ENCODE results near the gene SIGLEC1.

Gene SIGLEC1

DNA sequence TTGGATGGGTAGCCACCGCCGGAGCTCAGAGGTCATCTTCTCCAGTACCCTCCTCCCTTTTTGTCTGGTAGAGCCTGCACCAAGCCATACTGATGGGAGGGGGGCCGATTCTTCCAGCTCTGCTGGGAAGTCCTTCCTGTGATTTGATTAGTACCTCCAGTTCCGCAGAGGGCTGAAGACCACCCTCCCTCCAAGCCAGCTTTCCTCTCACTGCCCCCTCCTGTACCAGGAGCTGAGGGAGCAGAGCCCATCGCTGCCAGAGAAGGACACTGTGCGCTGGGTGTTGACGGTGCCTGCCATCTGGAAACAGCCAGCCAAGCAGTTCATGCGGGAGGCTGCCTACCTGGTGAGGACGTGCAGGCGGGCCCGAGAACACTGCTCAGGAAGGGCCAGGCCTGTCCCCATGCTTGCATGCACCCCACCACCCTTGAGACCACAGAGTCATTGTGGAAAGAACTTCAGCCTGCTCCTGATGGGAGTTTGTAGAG, 33.3 kb upstream of the SIGLEC1 start:
- FAIRE-seq, result no peak
- TF ChIP-seq, protein P1, sequence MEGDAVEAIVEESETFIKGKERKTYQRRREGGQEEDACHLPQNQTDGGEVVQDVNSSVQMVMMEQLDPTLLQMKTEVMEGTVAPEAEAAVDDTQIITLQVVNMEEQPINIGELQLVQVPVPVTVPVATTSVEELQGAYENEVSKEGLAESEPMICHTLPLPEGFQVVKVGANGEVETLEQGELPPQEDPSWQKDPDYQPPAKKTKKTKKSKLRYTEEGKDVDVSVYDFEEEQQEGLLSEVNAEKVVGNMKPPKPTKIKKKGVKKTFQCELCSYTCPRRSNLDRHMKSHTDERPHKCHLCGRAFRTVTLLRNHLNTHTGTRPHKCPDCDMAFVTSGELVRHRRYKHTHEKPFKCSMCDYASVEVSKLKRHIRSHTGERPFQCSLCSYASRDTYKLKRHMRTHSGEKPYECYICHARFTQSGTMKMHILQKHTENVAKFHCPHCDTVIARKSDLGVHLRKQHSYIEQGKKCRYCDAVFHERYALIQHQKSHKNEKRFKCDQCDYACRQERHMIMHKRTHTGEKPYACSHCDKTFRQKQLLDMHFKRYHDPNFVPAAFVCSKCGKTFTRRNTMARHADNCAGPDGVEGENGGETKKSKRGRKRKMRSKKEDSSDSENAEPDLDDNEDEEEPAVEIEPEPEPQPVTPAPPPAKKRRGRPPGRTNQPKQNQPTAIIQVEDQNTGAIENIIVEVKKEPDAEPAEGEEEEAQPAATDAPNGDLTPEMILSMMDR (IDR thresholded peaks at IDR 0.05; ENCODE audit: insufficient read depth, missing control alignments), result no peak
- no peak for DNase-seq (ENCODE audit: insufficient read length, low spot score)

DNA sequence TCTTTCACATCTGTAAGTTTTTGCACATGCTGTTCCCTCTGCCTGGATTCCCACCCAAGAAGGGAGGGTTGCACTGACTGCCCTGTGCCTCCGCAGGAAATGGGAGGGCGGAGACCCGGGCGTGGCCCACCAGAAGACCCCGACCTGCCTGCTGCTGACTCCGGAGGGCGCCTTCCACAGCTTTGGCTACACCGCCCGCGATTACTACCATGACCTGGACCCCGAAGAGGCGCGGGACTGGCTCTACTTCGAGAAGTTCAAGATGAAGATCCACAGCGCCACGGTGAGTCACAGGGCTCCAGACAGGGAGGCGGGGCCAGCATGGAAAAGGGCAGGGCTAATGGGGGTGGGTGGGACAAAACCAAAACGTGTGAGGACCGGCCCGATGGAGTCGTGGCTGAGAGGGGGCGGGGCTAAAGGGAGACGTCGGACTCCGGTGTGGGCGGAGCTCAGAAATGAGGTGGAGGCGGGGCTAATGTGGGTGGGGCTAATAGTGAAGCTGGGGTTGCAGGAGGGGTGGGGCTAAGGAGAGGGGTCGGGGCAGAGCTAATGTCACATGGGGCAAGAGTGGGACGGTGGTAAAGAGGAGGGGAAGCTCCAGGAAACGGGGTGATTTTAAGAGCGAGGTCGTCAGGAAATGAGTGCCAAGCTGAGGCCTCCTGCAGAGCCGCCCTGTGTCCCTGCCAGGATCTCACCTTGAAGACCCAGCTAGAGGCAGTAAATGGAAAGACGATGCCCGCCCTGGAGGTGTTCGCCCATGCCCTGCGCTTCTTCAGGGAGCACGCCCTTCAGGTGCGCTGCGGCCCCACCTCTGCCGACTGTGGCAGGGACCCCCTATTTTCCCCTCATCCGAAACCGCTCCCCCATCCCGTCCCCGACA, 32.6 kb upstream of the SIGLEC1 start:
- TF ChIP-seq, protein P1 (IDR thresholded peaks at IDR 0.05; ENCODE audit: insufficient read depth, missing control alignments), result no peak
- DNase-seq (ENCODE audit: insufficient read length, low spot score) (no peak), FAIRE-seq (no peak)

DNA sequence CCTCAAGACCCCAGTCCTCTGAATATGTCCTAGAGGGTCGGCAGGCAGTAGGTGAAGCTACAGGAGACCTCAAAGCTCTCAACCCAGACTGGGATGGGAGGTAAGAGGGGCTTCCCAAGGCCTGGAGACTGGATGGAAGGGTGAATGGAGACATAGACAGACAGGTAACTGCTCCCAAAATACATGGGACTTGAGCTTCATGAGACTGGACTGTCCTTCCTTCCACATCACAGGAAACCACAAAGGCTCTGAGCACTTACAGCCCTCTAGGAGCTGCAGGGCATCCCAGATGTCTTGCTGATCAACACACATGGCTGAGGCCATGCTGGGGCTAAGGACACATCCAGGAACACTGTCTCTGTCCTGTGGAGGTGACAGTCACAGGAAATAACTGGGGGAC, 31.6 kb upstream of the SIGLEC1 start:
- TF ChIP-seq, protein P1 (IDR thresholded peaks at IDR 0.05; ENCODE audit: insufficient read depth, missing control alignments), result no peak
- no peak for FAIRE-seq
- DNase-seq (ENCODE audit: insufficient read length, low spot score), result no peak

DNA sequence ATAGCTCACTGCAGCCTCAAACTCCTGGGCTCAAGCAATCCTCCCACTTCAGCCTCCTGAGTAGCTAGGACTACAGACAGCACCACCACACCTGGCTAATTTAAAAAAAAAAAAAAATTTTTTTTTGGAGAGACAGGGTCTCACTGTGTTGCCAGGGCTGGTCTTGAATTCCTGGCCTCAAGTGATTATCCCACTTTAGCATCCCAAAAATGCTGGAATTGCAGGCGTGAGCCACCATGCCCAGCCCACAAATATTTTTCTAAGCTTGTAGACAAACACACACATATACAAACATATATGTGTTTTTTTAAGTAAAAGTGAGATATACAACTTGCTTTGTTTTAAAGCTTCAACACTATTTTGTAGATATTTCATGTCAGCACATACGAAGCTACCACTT, 30.9 kb upstream of the SIGLEC1 start:
- FAIRE-seq, result no peak
- DNase-seq (ENCODE audit: insufficient read length, low spot score), result no peak
- TF ChIP-seq, protein P1 (IDR thresholded peaks at IDR 0.05; ENCODE audit: insufficient read depth, missing control alignments), result no peak

DNA sequence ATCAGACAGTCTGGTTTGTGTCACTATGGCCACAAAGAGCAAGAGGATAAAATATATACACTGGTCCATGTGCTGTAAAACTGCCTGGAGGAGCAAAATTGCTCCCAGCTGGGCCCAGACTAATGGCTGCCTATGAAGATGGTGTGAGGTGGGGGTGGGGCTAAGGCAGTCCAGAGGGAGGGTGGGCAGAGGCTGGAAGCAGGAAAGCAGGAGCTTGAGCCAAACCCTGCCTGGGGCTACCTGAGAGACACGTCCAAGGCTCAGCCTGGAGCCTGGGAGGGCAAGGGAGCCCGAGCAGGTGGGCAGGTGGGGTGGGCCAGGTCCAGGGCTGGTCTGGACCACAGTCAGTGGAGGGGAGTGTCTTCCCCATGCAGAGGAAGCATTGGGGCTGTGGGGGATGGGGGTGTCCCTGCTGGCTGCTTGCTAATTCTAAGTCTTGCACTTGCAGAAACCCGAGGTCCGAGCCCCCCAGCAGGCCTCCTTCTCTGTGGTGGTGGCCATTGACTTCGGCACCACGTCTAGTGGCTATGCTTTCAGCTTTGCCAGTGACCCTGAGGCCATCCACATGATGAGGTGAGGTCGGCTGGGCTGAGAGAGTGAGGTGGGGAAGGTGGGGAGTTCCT, 29.5 kb upstream of the SIGLEC1 start:
- FAIRE-seq, result no peak
- no peak for DNase-seq (ENCODE audit: insufficient read length, low spot score)
- TF ChIP-seq, protein P1 (IDR thresholded peaks at IDR 0.05; ENCODE audit: insufficient read depth, missing control alignments), result no peak

DNA sequence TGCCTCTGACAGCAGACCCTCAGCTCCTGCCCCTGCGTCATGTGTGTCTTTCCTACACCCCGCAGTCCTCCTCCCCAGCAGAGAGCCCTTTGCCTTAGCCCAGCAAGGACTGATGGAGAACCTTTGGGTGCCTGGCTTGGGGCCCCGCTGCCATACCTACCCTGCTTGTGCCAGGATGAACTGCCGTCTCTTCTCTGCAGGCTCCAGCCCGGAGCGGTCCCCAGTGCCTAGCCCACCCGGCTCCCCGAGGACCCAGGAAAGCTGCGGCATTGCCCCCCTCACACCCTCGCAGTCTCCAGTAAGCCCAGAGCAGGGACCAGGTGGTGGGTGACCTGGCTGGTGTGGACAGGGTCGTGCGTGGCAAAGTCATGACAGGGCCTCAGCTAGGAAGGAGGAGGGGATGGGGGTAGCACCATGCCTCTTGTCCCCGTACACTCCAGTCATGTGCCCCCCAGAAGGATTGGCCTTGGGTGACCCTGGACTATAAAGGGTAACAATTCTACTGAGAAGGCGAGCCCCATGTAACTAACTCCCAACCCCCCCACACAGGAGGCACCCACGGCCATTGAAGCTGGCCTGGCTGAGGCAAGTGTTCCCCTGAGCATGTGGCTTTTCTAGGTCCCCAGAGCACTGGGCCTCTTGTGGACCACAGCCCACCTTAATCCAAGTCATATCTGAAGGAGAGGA, 28.4 kb upstream of the SIGLEC1 start:
- no peak for DNase-seq (ENCODE audit: insufficient read length, low spot score)
- TF ChIP-seq, protein P1 (IDR thresholded peaks at IDR 0.05; ENCODE audit: insufficient read depth, missing control alignments), result no peak
- no peak for FAIRE-seq

Data from D721Med (cell line).